ENCODE results near the gene DMBX1. TPM values are rescaled to one million over a fixed set of nuclear protein-coding genes. Genes with fewer than 3 reads are reported as not detected.

DMBX1 gene
- total and polyA plus RNA-seq, 9 of the 15 experiments (the other 6 are each of a cell fraction or from before 2014, with no cell fraction given) = 0.25 to 4.3 (median 1.0) TPM

- Histone ChIP-seq H3K4me3 (no peak overlapping the region), H4K20me1 (replicated peaks; ENCODE audit: control insufficient read depth, insufficient read depth, low read length) (0 out of 2 replicates have a peak, but pooled peaks cover 3% of the 10 kb centered on the region), H2AFZ (ENCODE audit: low read depth, low read length) (no peak overlapping the region), H3K36me3 (ENCODE audit: control insufficient read depth, insufficient read depth, low read length) (no peaks in the 10 kb centered on the region), H3K9ac (ENCODE audit: insufficient read depth in 1 of 2, low read depth in 2 of 2, low read length in 2 of 2) (no peak overlapping the region), H3K4me2 (ENCODE audit: insufficient read depth, low read length) (no peak overlapping the region), H3K79me2 (ENCODE audit: control insufficient read depth, insufficient read depth, low read length) (no peaks in the 10 kb centered on the region), H3K27me3 (ENCODE audit: control insufficient read depth in 2 of 2, insufficient read depth in 2 of 2, low read length in 2 of 2) (no peaks in the 10 kb centered on the region), H3K4me1 (replicated peaks in 1 of 2; ENCODE audit: control insufficient read depth in 2 of 2, insufficient read depth in 2 of 2, low read length in 2 of 2) (peaks cover 15 to 38% of the 10 kb centered on the region in 2 experiments), H3K9me3 (replicated peaks; ENCODE audit: control insufficient read depth, insufficient read depth, low read depth, low read length) (no peaks in the 10 kb centered on the region), H3K27ac (ENCODE audit: extremely low read depth, low read depth, low read length) (no peak overlapping the region), H3K9me1 (ENCODE audit: control insufficient read depth, insufficient read depth, low read length) (no peaks in the 10 kb centered on the region)
- ATAC-seq = no peak
- ChIA-PET CTCF (ENCODE audit: low intra/inter-chr PET ratio) (interaction anchor here (0.5 to 7.9 kb wide), 2 partner anchors 85 to 138 kb away, joined by 3 to 144 read pairs; no protein-coding TSS in a partner anchor), POLR2A (interaction anchor here (0.6 to 1.3 kb wide), 2 partner anchors 13 to 85 kb away, joined by 3 to 4 read pairs; no protein-coding TSS in a partner anchor)
- intact Hi-C loops (cut with micrococcal nuclease) (no loop called here), in situ Hi-C loops (cut with MboI) (no loop called here)
- BruUV-seq (replicated peaks) = no TSS peak
- DNase-seq (ENCODE audit: extremely low read depth in 1 of 4, low spot score in 3 of 4) = no peak
- 30% methylated on average over 3 of the region's 3 CpGs for WGBS (ENCODE audit: insufficient coverage, low coverage, missing lambda C conversion rate)
- FAIRE-seq = no peak
- TF ChIP-seq ELF1 (tag; IDR thresholded peaks at IDR 0.05) = 0 out of 2 replicates have a peak, but pooled peaks have one; percentile 10
- no peak for TF ChIP-seq ZNF717 (CRISPR knock-in tag; IDR thresholded peaks at IDR 0.05)
Measured at GRCh38 chr1:46444466-46444865, 45.2 kb upstream of the DMBX1 start.

GRCh38 chr1:46445773-46446256, 43.8 kb upstream of the DMBX1 start:
- Histone ChIP-seq H3K27ac (ENCODE audit: extremely low read depth, low read depth, low read length) (no peak overlapping the region), H3K36me3 (ENCODE audit: control insufficient read depth, insufficient read depth, low read length) (no peaks in the 10 kb centered on the region), H3K4me1 (replicated peaks in 1 of 2; ENCODE audit: control insufficient read depth in 2 of 2, insufficient read depth in 2 of 2, low read length in 2 of 2) (peaks cover 28 to 48% of the 10 kb centered on the region in 2 experiments), H3K4me2 (ENCODE audit: insufficient read depth, low read length) (no peak overlapping the region), H4K20me1 (replicated peaks; ENCODE audit: control insufficient read depth, insufficient read depth, low read length) (0 out of 2 replicates have a peak, but pooled peaks cover 3% of the 10 kb centered on the region), H3K79me2 (ENCODE audit: control insufficient read depth, insufficient read depth, low read length) (no peaks in the 10 kb centered on the region), H3K9ac (ENCODE audit: insufficient read depth in 1 of 2, low read depth in 2 of 2, low read length in 2 of 2) (peak overlapping the region in 1 of 2 experiments; percentile 23; a peak in 1 of 4 replicates), H3K9me1 (ENCODE audit: control insufficient read depth, insufficient read depth, low read length) (no peaks in the 10 kb centered on the region), H2AFZ (ENCODE audit: low read depth, low read length) (no peak overlapping the region), H3K27me3 (ENCODE audit: control insufficient read depth in 2 of 2, insufficient read depth in 2 of 2, low read length in 2 of 2) (no peaks in the 10 kb centered on the region), H3K9me3 (replicated peaks; ENCODE audit: control insufficient read depth, insufficient read depth, low read depth, low read length) (no peaks in the 10 kb centered on the region), H3K4me3 (no peak overlapping the region)
- peak in 1 of 4 experiments; percentile 40 for DNase-seq (ENCODE audit: extremely low read depth in 1 of 4, low spot score in 3 of 4)
- 64% methylated on average over 3 of the region's 3 CpGs for WGBS (ENCODE audit: insufficient coverage, low coverage, missing lambda C conversion rate)
- ChIA-PET POLR2A (interaction anchor here (0.7 to 1.2 kb wide), 4 partner anchors 9 to 62 kb away, joined by 3 to 4 read pairs (median 3); no protein-coding TSS in a partner anchor), CTCF (ENCODE audit: low intra/inter-chr PET ratio) (interaction anchor here (0.6 to 7.9 kb wide), 5 partner anchors 32 to 103 kb away, joined by 3 to 144 read pairs (median 10); a partner anchor contains a TSS)
- in situ Hi-C loops (cut with MboI) (loop anchor here (5.0 kb wide), 2 partner anchors 81 to 281 kb away; no protein-coding TSS in a partner anchor), intact Hi-C loops (cut with micrococcal nuclease) (no loop called here)
- FAIRE-seq = peak; percentile 56
- BruUV-seq (replicated peaks) = no TSS peak
- ATAC-seq = no peak
- 0 out of 2 replicates have a peak, but pooled peaks have one; percentile 11 for TF ChIP-seq PHF21A (IDR thresholded peaks at IDR 0.05; ENCODE audit: borderline replicate concordance, low read depth)
- no peak for TF ChIP-seq NR4A1 (CRISPR knock-in tag; IDR thresholded peaks at IDR 0.05)
- TF ChIP-seq NR4A1 (tag; IDR thresholded peaks at IDR 0.05) = no peak
- TF ChIP-seq CTCF (IDR thresholded peaks at IDR 0.05 in 2 of 3, conservative IDR thresholded peaks at IDR 0.05 in 1 of 3; ENCODE audit: insufficient read depth in 2 of 3, low read depth in 1 of 3, low read length in 3 of 3) = peak; percentile 24 to 47 (median 35); a peak in 4 of 6 replicates
- peak; percentile 66 to 71 for TF ChIP-seq KDM1A (IDR thresholded peaks at IDR 0.05)
- peak in 1 of 2 experiments; percentile 13; a peak in 1 of 4 replicates for TF ChIP-seq RAD21 (CRISPR knock-in tag; conservative IDR thresholded peaks at IDR 0.05 in 1 of 2, IDR thresholded peaks at IDR 0.05 in 1 of 2)
- no peak for TF ChIP-seq ZNF347 (CRISPR knock-in tag; IDR thresholded peaks at IDR 0.05; ENCODE audit: low read depth)
